GM12878 (cell line): ENCODE data around the gene NPC2. TPM values are rescaled to one million over a fixed set of nuclear protein-coding genes. Genes with fewer than 3 reads are reported as not detected.

Experiments
- ATAC-seq: fragments of 200-7000 bp; cut with Tn5 transposase; 3 replicates; pipeline ENCODE4 v1.9.1; 2020; ENCODE audit warnings: mild to moderate bottlenecking, moderate library complexity
- BruUV-seq: library from RNA; stranded (reverse); fragments of 400-500 nt; replicated peaks from 2 replicates; lab custom pipeline; 2021; lab: Mats Ljungman, UMichigan
- CTCF ChIA-PET: fragments of 300-600 bp; sonication (Branson Sonifier 250); formaldehyde crosslinking; extraction: SDS; loops from one replicate; lab custom pipeline; 2021; ENCODE audit warnings: inconsistent platforms; lab: Yijun Ruan, JAX
- POLR2A ChIA-PET: fragments of 350-600 bp; formaldehyde crosslinking; extraction: SDS; loops from one replicate; lab custom pipeline; 2021; ENCODE audit warnings: inconsistent platforms; lab: Charles Lee
- RAD21 ChIA-PET: fragments of 300-600 bp; sonication (Branson Sonifier 250); formaldehyde crosslinking; loops from one replicate; lab custom pipeline; 2023; ENCODE audit warnings: antibody characterized with exemption; ENCODE audit not compliant: unreplicated experiment; lab: Charles Lee
- SMC1A ChIA-PET: fragments of 300-600 bp; sonication (Branson Sonifier 250); formaldehyde crosslinking; loops from one replicate; lab custom pipeline; 2023; ENCODE audit not compliant: unreplicated experiment, uncharacterized antibody; lab: Charles Lee
- DNase-seq: peaks from one replicate; pipeline ENCODE4 v3.0.0-alpha.2; 2011; ENCODE audit warnings: low read depth, low spot score
- FAIRE-seq: peaks from 3 replicates; lab custom pipeline; 2011; peaks lifted over from hg19 to GRCh38; lab: Jason Lieb, UNC
- H2AFZ ChIP-seq: 2 replicates; pipeline ENCODE4 v1.6.0; 2011; ENCODE audit warnings: low read depth, low read length, control low read depth; ENCODE audit not compliant: control insufficient read depth
- H3K27ac ChIP-seq: 2 replicates; pipeline ENCODE4 v1.5.1; 2011; ENCODE audit warnings: control low read depth; ENCODE audit not compliant: control insufficient read depth, insufficient read depth
- H3K27me3 ChIP-seq, 2 experiments: replicated peaks in 1 of 2; 2 replicates each; pipeline versions ENCODE4 v1.6.0 to v1.6.1; 2011; ENCODE audit warnings: low read length in 1 of 2; ENCODE audit not compliant: control insufficient read depth in 2 of 2, insufficient read depth in 2 of 2
- H3K36me3 ChIP-seq, 2 experiments: 2 replicates each; pipeline ENCODE4 v1.5.1; 2011; ENCODE audit warnings: low read length in 1 of 2; ENCODE audit not compliant: control insufficient read depth in 2 of 2, insufficient read depth in 2 of 2
- H3K4me1 ChIP-seq: 2 replicates; pipeline ENCODE4 v1.6.1; 2011; ENCODE audit warnings: mild to moderate bottlenecking, low read length, moderate library complexity, mixed read lengths; ENCODE audit not compliant: control insufficient read depth, insufficient read depth
- H3K4me2 ChIP-seq: 2 replicates; pipeline ENCODE4 v1.6.0; 2011; ENCODE audit warnings: control low read depth; ENCODE audit not compliant: control insufficient read depth, insufficient read depth
- H3K4me3 ChIP-seq: fragments of 200-600 bp; sonication (generic); 2 replicates; pipeline ENCODE4 v1.5.1; 2016
- H3K79me2 ChIP-seq: 2 replicates; pipeline ENCODE4 v1.6.0; 2011; ENCODE audit warnings: low read length; ENCODE audit not compliant: control insufficient read depth, insufficient read depth
- H3K9ac ChIP-seq: 2 replicates; pipeline ENCODE4 v1.8.0; 2011; ENCODE audit warnings: low read length, control low read depth, mixed read lengths; ENCODE audit not compliant: control insufficient read depth, insufficient read depth
- H3K9me3 ChIP-seq: replicated peaks from 3 replicates; pipeline ENCODE4 v1.5.1; 2011; ENCODE audit warnings: mild to moderate bottlenecking, low read length; ENCODE audit not compliant: control insufficient read depth, insufficient read depth
- H4K20me1 ChIP-seq: 2 replicates; pipeline ENCODE4 v1.6.0; 2011; ENCODE audit not compliant: control insufficient read depth, insufficient read depth
- ASH2L ChIP-seq: fragments of 300-600, 200-600 bp; sonication (generic); IDR thresholded peaks from 2 replicates; pipeline ENCODE4 v1.6.1; 2017; ENCODE audit warnings: low read depth, mild to moderate bottlenecking, borderline replicate concordance
- CTCF ChIP-seq, 3 experiments: IDR thresholded peaks in 2 of 3; conservative IDR thresholded peaks in 1 of 3; 2 replicates each; pipeline ENCODE4 v1.5.1; 2011; ENCODE audit warnings: low read depth in 3 of 3, low read length in 3 of 3, mild to moderate bottlenecking in 3 of 3, control low read depth in 2 of 3, moderate library complexity in 2 of 3, inconsistent platforms in 1 of 3, mixed read lengths in 1 of 3; ENCODE audit not compliant: control insufficient read depth in 2 of 3, insufficient read depth in 1 of 3; ENCODE audit errors: extremely low read depth in 1 of 3
- WGBS: methylation state at CpG from one replicate; pipeline ENCODE4 v1.1.6; 2016; ENCODE audit warnings: low lambda C conversion rate; ENCODE audit not compliant: insufficient replicate concordance, insufficient coverage; ENCODE audit errors: missing lambda C conversion rate; 5-methylcytosine and 5-hydroxymethylcytosine counted together
- in situ Hi-C: fragments of 300-500 bp; cut with MboI; formaldehyde crosslinking; loops from 9 replicates; pipeline ENCODE4 v1.14.3; 2018; ENCODE audit warnings: mixed read lengths
- intact Hi-C: fragments of 100-400 bp; cut with micrococcal nuclease; formaldehyde crosslinking; loops from one replicate; pipeline ENCODE4 v1.14.2; 2022; ENCODE audit not compliant: unreplicated experiment
- polyA plus RNA-seq, 11 experiments: library from polyadenylated mRNA; depleted of rRNA in 4 of 11; unstranded in 6 of 11; stranded (reverse) in 5 of 11; fragments of >200 nt; fragmentation: Nextera tagmentation in 4 of 11; fragmentation: Illumina TruSeq in 1 of 11; extraction: Ambion mirVana in 4 of 11; extraction: Trizol in 1 of 11; gene quantifications; 1 replicate in 1 of 11; 2 replicates in 10 of 11; pipeline versions ENCODE4 v1.2.1 to v1.2.3, GENCODE V29; 2011 to 2016; ENCODE audit warnings: inconsistent platforms in 2 of 11, missing spikeins in 2 of 11, low read depth in 1 of 11
- total RNA-seq, 4 experiments: library from RNA; depleted of rRNA in 3 of 4; stranded (reverse); fragments of >200 nt in 3 of 4; fragmentation: Illumina TruSeq in 1 of 4; extraction: Trizol in 1 of 4; gene quantifications; 2 replicates each; pipeline versions ENCODE4 v1.2.1 to v1.2.3, GENCODE V29; 2013 to 2021

Gene NPC2
- total and polyA plus RNA-seq, 10 of the 15 experiments (the other 5 are each of a cell fraction or from before 2014, with no cell fraction given): 29.5 to 109 (median 59.1) TPM

- TF ChIP-seq ASH2L (no peak), CTCF (IDR thresholded peaks at IDR 0.05 in 2 of 3, conservative IDR thresholded peaks at IDR 0.05 in 1 of 3; ENCODE audit: control insufficient read depth in 2 of 3, extremely low read depth in 1 of 3, insufficient read depth in 1 of 3, low read depth in 3 of 3, low read length in 3 of 3) (no peak)
Measured at GRCh38 chr14:74504874-74505720, 12.0 kb upstream of the NPC2 start (continued).

DNA sequence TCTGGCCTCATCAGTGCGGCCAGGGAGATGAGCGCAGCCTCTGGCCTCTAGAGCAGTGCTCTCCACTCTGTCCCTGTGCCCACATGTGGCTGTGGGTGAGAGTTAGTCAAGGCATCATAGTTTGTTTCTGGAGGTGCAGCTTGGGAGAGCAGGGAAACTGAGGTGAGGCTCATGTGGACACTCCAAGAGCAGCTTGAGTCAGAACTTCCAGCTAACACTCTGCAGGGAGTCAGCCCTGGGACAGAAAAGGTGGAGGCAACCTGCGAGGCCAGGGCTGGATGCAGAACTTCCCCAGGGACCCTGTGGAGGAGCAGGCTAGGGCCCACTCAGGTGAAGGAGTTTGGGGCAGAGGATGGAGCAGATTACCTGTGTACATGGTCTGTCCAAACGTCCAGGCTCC is 11.3 kb upstream of the NPC2 start:
- in situ Hi-C loops: no loop called here
- WGBS: 37% methylated on average over 4 of the region's 4 CpGs
- Histone ChIP-seq H4K20me1 (no peaks in the 10 kb centered on the region), H3K79me2 (no peaks in the 10 kb centered on the region), H3K4me1 (no peaks in the 10 kb centered on the region), H3K27me3 (no peaks in the 10 kb centered on the region; a peak in 1 of 4 replicates), H3K4me2 (no peak overlapping the region), H3K36me3 (no peaks in the 10 kb centered on the region), H3K4me3 (no peak overlapping the region), H3K9ac (no peak overlapping the region), H3K9me3 (no peaks in the 10 kb centered on the region), H2AFZ (no peak overlapping the region), H3K27ac (no peak overlapping the region)
- POLR2A ChIA-PET: no interaction called here
- FAIRE-seq (no peak), ATAC-seq (no peak), DNase-seq (no peak)
- no TSS peak for BruUV-seq
- RAD21 ChIA-PET: no interaction called here
- no peak for TF ChIP-seq CTCF (IDR thresholded peaks at IDR 0.05 in 2 of 3, conservative IDR thresholded peaks at IDR 0.05 in 1 of 3; ENCODE audit: control insufficient read depth in 2 of 3, extremely low read depth in 1 of 3, insufficient read depth in 1 of 3, low read depth in 3 of 3, low read length in 3 of 3)
- CTCF ChIA-PET: no interaction called here
- intact Hi-C loops: no loop called here
- SMC1A ChIA-PET: interaction anchor here (0.6 kb wide), 1 partner anchor 210 kb away, joined by 4 read pairs; no protein-coding TSS in a partner anchor
